Esophagus squamous epithelium (tissue), 5 donors: ENCODE data around the gene PHLDA2. TPM values are rescaled to one million over a fixed set of nuclear protein-coding genes. Genes with fewer than 3 reads are reported as not detected.

Experiments used
- DNase-seq: peaks from one replicate; lab custom pipeline; 2025; lab: John Stamatoyannopoulos, UW
- H3K27ac ChIP-seq, 4 donors: fragments of 200-600 bp; sonication (generic); one replicate each; pipeline ENCODE4 v1.5.1; 2016 to 2019; ENCODE audit warnings: mild to moderate bottlenecking in 1 of 4
- H3K27me3 ChIP-seq, 4 donors: fragments of 200-600 bp; sonication (generic); 1 replicate in 3 of 4; 2 replicates in 1 of 4; pipeline versions ENCODE4 v1.5.1 to v1.6.0; 2017 to 2021; ENCODE audit warnings: antibody characterized with exemption in 1 of 4
- H3K36me3 ChIP-seq, 3 donors: fragments of 200-600 bp; sonication (generic); one replicate each; pipeline ENCODE4 v1.5.1; 2016 to 2019
- H3K4me1 ChIP-seq, 3 donors: fragments of 200-600 bp; sonication (generic); one replicate each; pipeline ENCODE4 v1.5.1; 2017 to 2019
- H3K4me3 ChIP-seq, 4 donors: fragments of 200-600 bp; sonication (generic); 1 replicate in 3 of 4; 2 replicates in 1 of 4; pipeline ENCODE4 v1.5.1; 2016 to 2019; ENCODE audit warnings: mild to moderate bottlenecking in 2 of 4, moderate library complexity in 1 of 4
- H3K9me3 ChIP-seq, 3 donors: fragments of 200-600 bp; sonication (generic); one replicate each; pipeline ENCODE4 v1.5.1; 2016 to 2019
- POLR2A ChIP-seq, 4 donors: fragments of 450-650 bp; IDR thresholded peaks; one replicate each; pipeline ENCODE4 v1.6.1; 2017; ENCODE audit warnings: antibody characterized with exemption in 4 of 4, mild to moderate bottlenecking in 4 of 4, moderate library complexity in 3 of 4
- WGBS, 2 donors: methylation state at CpG; one replicate each; pipeline ENCODE4 v1.1.5; 2018; 5-methylcytosine and 5-hydroxymethylcytosine counted together
- intact Hi-C: fragments of 100-400 bp; cut with DNase I; formaldehyde crosslinking; loops from one replicate; pipeline ENCODE4 v1.15.0; 2022
- total RNA-seq, 4 donors: library from RNA; depleted of rRNA; stranded (reverse); fragments of >200 nt; gene quantifications; one replicate each; pipeline ENCODE4 v1.1.0, GENCODE V29; 2016
- TF ChIP-seq, protein P1 (sequence below), 6 experiments: fragments of 450-650 bp in 4 of 6; fragments of 200-600 bp in 2 of 6; sonication (generic) in 2 of 6; IDR thresholded peaks; one replicate each; pipeline ENCODE4 v1.5.1; 2016 to 2019; ENCODE audit warnings: antibody characterized with exemption in 6 of 6, mild to moderate bottlenecking in 4 of 6, moderate library complexity in 4 of 6
- donor health status: DM: yes; HTN: yes; CAD: no.

Gene PHLDA2
- total RNA-seq, 4 donors from 2014 or later: 10.2 to 39.2 (median 22.5) TPM

GRCh38 chr11:2952290-2952689 is 23.1 kb upstream of the PHLDA2 start:
- DNase-seq: no peak
- no peak overlapping the region for H3K4me3 ChIP-seq
- peaks cover 0 to 5% (median 0%) of the 10 kb centered on the region in 3 donors for H3K4me1 ChIP-seq
- intact Hi-C loops: no loop called here
- H3K36me3 ChIP-seq: peaks cover 41 to 100% (median 66%) of the 10 kb centered on the region in 3 donors
- H3K27me3 ChIP-seq: no peaks in the 10 kb centered on the region
- no peaks in the 10 kb centered on the region for H3K9me3 ChIP-seq
- WGBS, 2 donors: 64 to 80% methylated on average over 2 to 6 of the region's 6 CpGs
- peak overlapping the region in 1 of 4 donors; percentile 11 for H3K27ac ChIP-seq
- TF ChIP-seq POLR2A (IDR thresholded peaks at IDR 0.05): no peak
- TF ChIP-seq, protein P1, sequence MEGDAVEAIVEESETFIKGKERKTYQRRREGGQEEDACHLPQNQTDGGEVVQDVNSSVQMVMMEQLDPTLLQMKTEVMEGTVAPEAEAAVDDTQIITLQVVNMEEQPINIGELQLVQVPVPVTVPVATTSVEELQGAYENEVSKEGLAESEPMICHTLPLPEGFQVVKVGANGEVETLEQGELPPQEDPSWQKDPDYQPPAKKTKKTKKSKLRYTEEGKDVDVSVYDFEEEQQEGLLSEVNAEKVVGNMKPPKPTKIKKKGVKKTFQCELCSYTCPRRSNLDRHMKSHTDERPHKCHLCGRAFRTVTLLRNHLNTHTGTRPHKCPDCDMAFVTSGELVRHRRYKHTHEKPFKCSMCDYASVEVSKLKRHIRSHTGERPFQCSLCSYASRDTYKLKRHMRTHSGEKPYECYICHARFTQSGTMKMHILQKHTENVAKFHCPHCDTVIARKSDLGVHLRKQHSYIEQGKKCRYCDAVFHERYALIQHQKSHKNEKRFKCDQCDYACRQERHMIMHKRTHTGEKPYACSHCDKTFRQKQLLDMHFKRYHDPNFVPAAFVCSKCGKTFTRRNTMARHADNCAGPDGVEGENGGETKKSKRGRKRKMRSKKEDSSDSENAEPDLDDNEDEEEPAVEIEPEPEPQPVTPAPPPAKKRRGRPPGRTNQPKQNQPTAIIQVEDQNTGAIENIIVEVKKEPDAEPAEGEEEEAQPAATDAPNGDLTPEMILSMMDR (IDR thresholded peaks at IDR 0.05): no peak

DNA sequence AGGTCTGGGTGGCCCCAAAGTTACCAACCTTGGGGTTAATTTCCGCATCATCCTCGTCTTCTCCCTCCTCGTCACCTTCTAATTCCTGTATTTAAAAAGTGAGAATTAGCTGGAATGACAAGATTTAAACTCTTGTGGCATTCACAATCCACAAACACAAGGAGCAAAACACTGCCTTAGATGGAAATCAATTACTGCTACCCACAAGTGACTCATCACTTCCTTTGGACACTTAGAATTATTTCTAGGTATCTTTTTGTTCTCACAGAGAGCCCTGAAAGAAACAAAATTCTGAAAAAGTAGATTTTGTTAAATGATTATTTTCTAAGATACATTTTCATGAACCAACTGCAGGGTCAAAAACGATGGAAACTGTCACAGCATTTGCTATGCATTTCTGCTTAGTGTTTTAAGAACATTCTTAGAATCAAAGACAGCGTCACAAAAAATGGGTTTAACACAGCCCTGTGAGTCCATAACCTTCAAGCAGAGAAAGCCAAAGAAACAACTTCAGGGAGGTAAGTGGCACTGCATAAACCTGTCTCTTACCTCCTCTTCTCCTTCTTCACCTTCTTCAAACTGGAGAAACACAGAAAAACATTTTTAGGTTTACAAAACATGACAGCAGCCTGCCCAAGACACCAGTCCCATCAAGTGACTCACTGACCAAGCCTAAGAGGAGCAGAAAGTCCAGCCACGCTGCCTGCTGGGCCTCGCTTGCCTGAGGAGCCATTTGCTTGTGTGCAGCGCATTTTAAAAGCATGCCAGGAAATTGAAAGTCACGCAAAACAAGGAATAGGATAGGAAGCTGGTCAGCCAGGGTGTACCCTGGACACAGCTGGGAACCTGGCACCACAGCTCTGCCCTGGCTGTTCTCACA is 22.3 kb upstream of the PHLDA2 start:
- H3K36me3 ChIP-seq: peaks cover 41 to 100% (median 58%) of the 10 kb centered on the region in 3 donors
- H3K27me3 ChIP-seq: no peaks in the 10 kb centered on the region
- no peak overlapping the region for H3K4me3 ChIP-seq
- 70 to 75% methylated on average over 8 to 9 of the region's 9 CpGs for WGBS, 2 donors
- peaks cover 0 to 9% (median 0%) of the 10 kb centered on the region in 3 donors for H3K4me1 ChIP-seq
- H3K9me3 ChIP-seq: no peaks in the 10 kb centered on the region
- H3K27ac ChIP-seq: peak overlapping the region in 1 of 4 donors; percentile 11
- DNase-seq: no peak
- TF ChIP-seq, protein P1 (IDR thresholded peaks at IDR 0.05): no peak
- TF ChIP-seq POLR2A (IDR thresholded peaks at IDR 0.05): no peak
- intact Hi-C loops: no loop called here

DNA sequence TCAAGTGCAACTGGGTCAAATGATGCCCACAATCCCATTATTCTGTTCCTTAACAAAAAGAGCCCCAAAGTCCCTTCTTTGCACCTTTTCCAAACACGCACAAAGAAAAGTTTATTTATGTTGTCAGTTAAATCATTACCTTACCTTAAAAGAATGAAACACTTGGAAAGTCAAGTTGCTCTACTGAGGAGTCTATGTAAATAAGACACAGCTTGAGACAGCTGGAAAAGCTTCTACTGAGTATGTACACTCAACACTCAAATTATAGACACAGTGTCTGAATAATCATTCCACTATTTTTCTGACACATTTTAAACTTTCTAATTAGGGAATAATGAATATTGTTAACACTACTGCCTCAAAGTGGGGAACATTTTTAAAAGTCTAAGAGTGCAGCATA is 21.6 kb upstream of the PHLDA2 start:
- intact Hi-C loops: no loop called here
- no peak for TF ChIP-seq POLR2A (IDR thresholded peaks at IDR 0.05)
- TF ChIP-seq, protein P1 (IDR thresholded peaks at IDR 0.05): no peak
- DNase-seq: no peak
- Histone ChIP-seq H3K9me3 (no peaks in the 10 kb centered on the region), H3K27me3 (no peaks in the 10 kb centered on the region), H3K4me3 (no peak overlapping the region), H3K4me1 (peaks cover 3 to 16% (median 5%) of the 10 kb centered on the region in 3 donors), H3K27ac (no peak overlapping the region), H3K36me3 (peaks cover 38 to 100% (median 52%) of the 10 kb centered on the region in 3 donors)
- WGBS, 2 donors: 50 to 70% methylated on average over 1 of the region's 1 CpG

- no peak for TF ChIP-seq POLR2A (IDR thresholded peaks at IDR 0.05)
- TF ChIP-seq, protein P1 (IDR thresholded peaks at IDR 0.05): no peak
- WGBS, 2 donors: 93 to 98% methylated on average over 10 to 11 of the region's 11 CpGs
- Histone ChIP-seq H3K9me3 (no peaks in the 10 kb centered on the region), H3K36me3 (peaks cover 36 to 94% (median 45%) of the 10 kb centered on the region in 3 donors), H3K4me1 (peaks cover 11 to 25% (median 14%) of the 10 kb centered on the region in 3 donors), H3K4me3 (no peak overlapping the region), H3K27me3 (no peaks in the 10 kb centered on the region), H3K27ac (no peak overlapping the region)
- no peak for DNase-seq
- intact Hi-C loops: loop anchor here (10.0 kb wide), 1 partner anchor 65 kb away; no protein-coding TSS in a partner anchor
Observed at GRCh38 chr11:2949920-2950319, 20.7 kb upstream of the PHLDA2 start.

DNA sequence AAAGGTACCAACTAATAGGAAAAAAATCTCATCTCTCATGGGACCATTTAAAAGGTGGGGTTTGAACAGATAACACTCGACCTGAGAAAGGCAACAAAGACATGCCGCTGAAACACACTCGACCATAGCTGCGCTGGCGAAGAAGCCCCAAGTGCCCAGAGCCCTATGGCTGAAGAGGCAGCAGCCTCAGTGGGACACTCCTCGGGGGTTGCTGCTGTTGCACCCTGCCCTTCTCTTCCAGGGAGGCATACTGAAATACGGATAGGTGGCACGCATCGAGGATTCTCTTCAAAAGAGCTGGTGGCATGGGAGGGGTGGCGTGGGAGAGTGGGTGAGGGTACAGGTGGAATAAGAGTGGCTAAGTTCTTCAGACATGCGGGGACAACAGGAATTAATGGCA is 18.5 kb upstream of the PHLDA2 start:
- H3K4me3 ChIP-seq: no peak overlapping the region
- H3K4me1 ChIP-seq: peaks cover 17 to 42% (median 23%) of the 10 kb centered on the region in 3 donors
- intact Hi-C loops: loop anchor here (10.0 kb wide), 1 partner anchor 67 kb away; no protein-coding TSS in a partner anchor
- DNase-seq: no peak
- 88 to 92% methylated on average over 11 of the region's 11 CpGs for WGBS, 2 donors
- H3K36me3 ChIP-seq: peaks cover 23 to 91% (median 27%) of the 10 kb centered on the region in 3 donors
- H3K27me3 ChIP-seq: no peaks in the 10 kb centered on the region
- TF ChIP-seq POLR2A (IDR thresholded peaks at IDR 0.05): no peak
- TF ChIP-seq, protein P1 (IDR thresholded peaks at IDR 0.05): no peak
- H3K27ac ChIP-seq: no peak overlapping the region
- H3K9me3 ChIP-seq: no peaks in the 10 kb centered on the region
